Activated CD8-positive, alpha-beta memory T cell treated with anti-CD3 and anti-CD28 coated beads for 24 hours (primary cell): ENCODE results near the gene COQ7.

Source experiments
- DNase-seq: peaks from one replicate; pipeline ENCODE4 v3.0.0-alpha.2; 2020

COQ7 gene

DNA sequence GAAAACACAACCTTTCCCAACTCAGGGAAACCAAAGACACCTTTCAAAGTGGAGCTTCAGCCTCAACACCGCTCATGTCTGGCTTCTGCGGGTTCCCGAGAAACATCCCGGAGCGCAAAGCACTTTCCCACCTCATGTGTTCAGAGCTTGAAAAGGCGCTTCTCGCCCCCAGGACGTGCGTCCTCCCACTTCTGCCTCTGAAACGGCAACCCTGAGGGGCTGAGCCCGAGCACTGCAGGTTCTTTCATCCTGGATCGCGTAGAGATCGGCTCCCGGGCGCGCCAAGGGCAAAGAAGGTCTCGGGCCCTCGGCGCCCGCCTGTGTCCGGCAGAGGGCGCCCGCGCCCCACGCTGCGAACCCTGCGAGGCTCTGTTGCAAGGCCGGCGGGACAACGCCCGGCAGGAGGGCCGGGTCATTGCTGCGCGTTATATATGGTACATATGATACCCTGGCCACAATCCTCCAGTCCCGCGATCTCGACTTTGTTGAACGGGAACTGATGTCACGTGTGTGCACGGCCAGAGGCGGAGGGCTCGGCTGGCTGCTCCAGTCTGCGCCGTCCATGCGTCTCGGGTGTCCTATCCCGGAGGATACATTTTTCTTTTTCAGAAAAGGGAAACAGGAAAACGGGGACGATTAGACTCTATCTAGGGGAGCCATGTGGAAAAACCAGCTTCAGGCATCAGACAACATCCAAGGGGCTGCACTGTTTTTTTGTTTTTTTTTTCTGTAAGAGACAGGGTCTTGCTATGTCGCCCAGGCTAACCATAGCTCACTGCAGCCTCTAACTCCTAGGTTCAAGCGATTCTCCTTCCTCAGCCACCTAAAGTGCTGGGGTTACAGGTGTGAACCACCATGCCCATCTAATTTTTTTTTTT, 19.1 kb downstream of the COQ7 start:
- peak; percentile 95 for DNase-seq

DNA sequence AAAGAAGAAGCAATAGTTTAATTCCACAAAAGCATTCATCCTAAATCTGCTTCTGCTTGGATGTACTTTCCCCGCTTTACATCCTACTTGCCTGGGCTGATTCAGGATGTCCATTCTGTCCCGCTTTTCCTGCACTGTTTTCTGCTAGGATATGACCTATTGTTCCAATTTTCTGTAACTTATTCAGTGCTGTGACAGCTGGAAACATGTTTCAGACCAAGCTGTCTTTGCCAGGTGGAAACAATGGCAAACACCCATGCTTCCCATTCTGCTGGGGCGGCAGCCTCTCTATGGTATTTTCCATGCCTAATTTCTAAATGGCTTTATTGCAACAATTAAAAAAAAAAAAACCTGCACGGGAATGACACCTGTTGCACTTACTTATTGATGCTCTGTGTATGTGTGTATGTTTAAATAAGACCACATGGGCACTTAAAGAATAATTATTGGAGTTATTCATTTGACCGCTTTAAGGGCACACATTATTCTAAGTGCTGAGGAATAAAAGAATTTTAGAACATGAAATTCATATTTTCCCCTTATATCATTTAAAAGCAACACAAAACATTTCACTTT, 21.0 kb downstream of the COQ7 start:
- DNase-seq, result no peak

DNA sequence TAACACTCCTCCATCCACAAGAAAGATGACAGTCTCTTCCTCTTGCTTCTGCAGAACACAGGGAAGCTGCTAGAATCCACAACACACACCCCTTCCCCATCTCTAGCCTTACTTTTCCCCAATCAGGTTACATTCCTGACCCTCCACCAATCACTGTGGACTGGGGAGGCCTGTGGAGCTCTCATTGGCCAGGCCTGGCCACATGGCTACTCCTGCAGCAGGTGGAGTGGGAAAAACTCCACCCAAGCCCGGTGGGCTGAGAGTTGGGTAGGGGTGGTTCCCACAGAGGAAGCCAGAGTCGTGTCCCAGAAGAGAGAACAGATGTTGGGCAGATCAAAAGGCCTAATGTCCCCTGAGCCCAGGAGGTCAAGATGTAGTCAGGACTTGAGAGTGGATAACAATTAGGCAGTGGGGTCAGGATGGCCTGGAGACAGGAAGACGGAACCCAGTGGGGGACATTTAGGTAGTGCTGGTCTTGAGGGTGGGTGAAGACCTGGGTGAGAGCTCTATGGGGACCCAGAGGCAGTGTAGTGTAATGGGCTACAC, 22.1 kb downstream of the COQ7 start:
- no peak for DNase-seq

DNA sequence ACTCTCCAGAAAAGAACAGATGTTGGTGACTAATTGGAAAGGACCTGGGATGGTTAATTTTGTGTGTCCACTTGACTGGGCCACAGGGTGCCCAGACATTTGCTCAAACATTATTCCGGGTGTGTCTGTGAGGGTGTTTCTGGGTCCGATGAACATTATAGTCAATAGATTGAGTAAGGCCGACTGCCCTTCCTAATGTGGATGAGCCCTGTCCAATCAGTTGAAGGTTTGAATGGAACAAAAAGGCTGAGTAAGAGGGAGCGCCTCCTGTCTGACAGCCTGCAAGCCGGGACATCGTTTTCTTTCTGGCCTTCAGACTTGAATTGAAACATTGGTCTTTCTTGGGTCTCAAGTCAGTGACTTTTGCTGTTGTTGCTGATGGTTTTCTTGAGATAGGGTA, 23.5 kb downstream of the COQ7 start:
- DNase-seq, result no peak

DNA sequence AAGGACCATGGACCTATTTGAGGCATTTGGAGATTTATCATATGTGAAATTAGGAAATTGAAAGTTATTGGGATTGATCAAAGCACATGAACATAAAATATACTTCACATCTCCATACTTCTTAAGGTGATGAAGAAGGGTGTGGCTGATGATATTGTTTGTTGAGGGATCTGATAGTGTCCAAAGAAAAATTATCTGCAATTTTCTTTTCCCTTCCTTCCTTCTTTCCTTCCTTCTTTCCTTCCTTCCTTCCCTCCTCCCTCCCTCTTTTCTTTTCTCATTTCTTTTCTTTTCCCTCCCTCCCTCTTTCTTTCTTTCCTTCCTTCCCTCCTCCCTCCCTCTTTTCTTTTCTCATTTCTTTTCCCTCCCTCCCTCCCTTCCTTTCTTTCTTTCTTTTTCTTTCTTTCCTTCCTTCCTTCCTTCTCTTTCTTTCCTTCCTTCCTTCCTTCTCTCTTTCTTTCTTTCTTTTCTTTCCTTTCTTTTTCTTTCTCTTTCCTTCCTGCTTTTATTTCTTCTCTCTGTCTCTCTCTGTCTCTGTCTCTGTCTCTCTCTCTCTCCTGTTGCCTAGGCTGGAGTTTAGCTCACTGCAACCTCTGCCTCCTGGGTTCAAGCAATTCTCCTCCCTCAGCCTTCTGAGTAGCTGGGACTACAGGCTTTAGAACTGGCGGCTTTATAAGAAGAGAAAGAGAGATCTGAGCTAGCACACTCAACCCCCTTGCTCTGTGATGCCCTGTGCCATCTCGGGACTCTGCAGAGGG, 25.4 kb downstream of the COQ7 start:
- no peak for DNase-seq

DNA sequence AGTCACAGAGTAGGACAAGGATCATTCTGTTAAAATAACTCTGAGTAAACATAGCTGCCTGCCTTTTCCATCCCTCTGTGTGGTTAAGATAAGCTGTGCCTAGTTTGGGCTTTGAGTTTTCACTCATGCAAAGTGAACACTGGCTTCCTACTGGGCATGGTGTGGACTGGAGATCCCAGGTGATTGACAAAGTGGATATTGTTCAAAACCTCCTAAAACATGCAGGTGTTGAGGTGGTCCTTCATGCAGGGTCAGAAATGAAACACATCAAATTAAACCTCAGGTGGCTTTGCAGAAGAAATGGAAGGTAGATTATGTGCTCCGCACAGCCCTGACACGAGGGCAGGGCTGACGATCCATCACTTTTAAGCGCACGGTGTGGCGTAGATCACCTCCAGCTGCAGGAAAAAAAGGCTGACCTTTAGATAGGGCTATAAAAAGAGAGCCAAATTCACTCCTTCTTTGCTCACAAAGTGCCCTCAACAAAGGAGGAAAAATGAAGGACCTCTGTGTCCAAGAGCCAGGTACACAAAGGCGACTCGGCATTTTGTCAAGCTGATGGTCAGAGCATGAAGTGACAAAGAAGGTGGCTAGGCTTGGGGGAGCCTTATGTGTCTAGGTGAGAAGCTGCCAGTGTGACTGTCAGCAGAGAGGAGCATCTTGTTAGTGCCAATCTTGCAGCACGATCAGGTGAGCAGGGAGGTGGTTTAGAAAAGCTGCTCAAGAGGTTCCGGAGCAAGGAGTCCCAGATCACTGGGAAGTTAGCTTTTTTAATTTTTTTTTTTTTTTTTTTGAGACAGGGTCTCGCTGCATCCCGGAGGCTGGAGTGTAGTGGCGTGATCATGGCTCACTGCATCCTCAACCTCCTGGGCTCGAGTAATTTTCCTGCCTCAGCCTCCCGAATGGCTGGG, 26.5 kb downstream of the COQ7 start:
- no peak for DNase-seq

DNA sequence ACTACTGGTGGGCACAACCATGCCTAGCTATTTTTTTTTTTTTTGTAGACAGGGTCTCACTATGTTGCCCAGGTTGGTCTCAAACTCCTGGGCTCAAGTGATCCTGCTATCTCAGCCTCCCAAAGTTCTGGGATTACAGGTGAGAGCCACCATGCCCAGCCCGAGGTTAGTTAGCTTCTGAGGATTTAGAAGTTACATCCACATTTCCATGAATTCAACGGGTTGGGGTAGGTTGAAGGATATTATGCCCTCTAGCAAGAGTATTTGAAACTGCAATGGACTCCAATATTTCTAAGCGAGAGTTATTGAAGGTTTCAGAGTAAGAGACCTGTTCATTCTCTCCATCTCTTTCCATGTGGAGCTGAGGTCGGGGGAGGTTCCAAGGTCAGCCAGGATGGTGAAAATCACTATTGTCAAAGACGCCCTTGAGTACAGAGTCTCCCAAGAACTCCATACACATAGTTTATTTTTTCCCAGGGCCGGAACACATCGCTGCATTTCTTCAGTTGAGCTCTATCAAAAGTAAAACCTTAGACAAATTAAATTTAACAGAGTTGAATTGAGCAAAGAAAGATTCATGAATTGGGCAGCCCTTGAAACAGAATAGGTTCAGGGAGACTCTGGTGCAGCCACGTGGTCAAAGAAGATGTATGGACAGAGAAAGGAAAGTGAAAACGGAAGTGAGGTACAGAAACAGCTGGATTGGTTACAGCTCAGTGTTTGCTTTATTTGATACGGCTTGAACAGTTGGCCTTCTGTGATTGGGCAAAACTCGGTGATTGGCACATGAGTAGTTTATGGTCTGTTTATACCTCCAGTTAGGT, 27.3 kb downstream of the COQ7 start:
- DNase-seq, result no peak

DNA sequence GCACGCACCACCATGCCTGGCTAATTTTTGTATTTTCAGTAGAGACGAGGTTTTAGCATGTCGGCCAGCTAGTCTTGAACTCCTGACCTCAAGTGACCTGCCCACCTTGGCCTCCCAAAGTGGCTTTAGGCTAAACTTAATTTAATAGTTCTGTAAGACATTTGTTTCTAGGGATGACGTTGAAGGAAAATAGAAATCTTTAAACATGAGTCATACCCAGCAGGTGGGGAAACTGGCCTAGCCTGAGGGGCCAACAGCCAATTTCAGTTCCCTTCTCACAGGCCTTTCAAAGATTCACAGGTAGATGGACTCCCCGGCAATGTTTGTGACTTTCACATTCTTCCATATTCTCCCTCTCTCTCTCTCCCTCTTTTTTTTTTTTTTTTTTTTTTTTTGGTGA, 28.2 kb downstream of the COQ7 start:
- DNase-seq, result no peak

DNA sequence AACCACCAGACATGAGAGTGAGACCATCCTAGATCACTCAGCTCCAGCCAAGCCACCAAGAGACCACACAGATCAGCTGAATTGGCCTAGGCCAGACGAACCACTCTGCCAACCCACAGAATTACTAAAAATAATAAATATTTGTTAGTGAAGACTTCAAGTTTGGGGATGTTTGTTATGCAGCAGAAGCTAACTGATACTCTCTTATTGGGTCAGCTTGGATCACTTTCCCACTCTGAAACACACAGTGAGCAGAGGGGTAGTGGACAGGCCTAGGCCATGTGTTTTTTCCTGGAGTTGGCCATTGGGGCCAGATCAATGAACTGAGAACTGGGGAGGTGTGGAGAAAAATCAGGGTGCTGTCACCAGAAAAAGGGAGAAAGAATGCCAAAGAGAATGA, 30.8 kb downstream of the COQ7 start:
- DNase-seq, result no peak

DNA sequence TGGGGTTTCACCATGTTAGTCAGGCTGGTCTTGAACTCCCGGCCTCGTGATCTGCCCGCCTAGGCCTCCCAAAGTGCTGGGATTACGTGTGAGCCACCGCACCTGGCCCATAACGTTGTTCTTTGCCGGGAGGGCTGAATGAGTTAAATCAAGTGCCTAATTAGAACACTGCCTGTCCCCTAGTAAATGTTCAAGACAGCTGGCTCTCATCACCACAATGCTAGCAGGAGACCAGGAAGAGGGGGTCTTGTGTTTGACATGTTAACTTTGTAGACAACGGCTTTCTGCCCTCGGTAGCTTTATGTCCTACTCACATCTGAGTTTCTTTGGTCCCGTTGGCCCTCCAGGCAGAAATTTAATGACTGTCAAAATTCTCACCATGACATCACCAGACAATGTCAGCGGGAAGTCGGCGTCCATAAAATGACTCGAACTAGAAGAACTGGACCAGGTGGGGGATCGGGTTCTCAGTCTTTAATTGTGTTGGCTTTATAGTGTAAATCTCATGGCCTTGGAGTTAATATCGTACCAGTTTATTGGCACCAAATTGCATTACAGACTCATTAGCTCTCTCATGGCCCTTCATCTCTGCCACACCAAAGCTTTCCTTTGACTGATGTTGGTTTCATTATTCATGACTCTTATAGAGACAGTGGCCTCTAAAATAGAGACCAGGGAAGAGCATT, 34.9 kb downstream of the COQ7 start:
- DNase-seq, result no peak

DNA sequence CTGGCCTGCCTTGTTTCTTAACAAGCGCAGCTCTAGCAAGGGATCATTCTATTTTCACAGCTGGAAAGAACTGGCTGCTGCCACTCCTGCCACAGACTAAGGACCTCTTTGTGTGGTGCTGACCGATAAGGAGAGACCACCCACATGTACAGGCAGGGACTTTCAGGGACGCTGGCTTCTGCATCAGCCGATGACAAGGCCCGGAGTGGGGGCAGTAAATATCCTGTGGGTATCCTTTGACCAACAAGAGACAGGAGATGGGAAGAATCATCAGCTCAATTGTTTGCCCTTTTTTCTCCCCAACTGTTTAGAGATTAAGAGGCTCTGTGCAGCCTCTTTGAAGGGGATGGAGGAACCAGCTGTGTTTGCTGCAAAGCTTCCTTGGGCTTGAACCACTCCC, 37.2 kb downstream of the COQ7 start:
- no peak for DNase-seq

DNA sequence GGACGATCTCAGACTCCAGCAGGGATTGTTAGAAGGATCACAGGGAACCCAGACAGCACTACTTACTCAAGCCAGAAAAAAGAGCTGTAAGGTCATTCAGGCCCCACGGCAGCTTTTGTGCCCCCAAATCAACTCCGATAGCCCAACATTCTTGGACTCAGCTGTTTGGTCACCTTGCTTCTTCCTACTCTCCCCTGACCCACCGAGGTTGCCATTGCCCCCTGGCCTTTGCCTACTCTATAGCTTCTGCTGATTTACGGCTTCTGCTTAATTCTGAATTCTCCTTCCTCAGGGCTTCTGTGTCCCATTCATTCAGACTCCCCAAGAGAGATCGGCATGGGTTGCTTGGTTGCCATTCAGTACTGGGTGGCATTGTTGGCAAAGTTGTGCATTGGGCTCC, 37.7 kb downstream of the COQ7 start:
- no peak for DNase-seq

DNA sequence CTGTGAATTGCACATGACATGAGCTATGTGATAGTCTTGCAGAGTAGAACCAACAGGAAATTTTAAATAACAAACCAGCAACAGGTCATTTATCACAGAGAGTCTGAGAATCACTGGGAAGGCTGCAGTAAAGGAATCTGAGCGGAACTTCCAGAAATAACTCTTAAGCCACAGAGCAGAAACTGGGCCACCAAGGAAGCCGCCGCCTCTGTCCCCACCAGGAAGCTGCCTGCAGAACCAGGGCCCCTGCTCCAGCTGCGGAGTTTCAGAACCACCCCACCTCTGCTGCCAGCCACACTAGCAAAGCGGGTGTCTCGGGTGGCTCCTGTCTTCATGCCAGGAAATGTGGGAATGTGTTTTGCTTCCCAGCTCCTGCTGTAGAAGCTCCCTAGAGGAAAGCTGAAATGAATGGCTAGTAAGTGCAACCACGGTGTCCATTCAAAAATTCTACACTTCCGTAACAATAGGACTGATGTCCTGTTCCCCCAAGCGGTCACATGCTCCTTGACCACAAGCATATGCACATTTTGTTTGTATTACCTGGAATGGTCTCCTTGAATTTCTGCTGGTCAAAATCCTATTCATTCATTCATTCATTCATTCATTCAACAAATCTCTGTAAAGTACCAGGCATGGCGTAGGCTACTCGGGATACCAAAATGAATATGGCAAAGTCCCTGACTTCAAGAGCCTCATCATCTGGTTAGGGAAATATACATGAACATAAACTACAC, 38.6 kb downstream of the COQ7 start:
- DNase-seq, result no peak

DNA sequence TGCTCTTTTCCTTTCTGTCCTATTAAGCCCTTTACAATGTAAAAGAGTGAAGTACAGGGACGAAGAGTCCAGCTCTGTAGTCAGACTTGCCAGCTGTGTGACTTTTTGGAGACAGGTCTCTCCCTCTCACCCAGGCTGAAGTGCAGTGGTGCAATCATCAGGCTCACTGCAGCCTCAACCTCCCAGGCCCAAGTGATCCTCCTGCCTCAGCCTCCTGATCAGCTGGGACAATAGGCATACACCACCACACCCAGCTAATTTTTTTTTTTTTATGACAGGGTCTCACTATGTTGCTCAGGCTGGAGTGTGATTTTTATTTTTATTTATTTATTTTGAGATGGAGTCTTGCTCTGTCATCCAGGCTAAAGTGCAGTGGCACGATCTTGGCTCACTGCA, 39.2 kb downstream of the COQ7 start:
- DNase-seq, result no peak

DNA sequence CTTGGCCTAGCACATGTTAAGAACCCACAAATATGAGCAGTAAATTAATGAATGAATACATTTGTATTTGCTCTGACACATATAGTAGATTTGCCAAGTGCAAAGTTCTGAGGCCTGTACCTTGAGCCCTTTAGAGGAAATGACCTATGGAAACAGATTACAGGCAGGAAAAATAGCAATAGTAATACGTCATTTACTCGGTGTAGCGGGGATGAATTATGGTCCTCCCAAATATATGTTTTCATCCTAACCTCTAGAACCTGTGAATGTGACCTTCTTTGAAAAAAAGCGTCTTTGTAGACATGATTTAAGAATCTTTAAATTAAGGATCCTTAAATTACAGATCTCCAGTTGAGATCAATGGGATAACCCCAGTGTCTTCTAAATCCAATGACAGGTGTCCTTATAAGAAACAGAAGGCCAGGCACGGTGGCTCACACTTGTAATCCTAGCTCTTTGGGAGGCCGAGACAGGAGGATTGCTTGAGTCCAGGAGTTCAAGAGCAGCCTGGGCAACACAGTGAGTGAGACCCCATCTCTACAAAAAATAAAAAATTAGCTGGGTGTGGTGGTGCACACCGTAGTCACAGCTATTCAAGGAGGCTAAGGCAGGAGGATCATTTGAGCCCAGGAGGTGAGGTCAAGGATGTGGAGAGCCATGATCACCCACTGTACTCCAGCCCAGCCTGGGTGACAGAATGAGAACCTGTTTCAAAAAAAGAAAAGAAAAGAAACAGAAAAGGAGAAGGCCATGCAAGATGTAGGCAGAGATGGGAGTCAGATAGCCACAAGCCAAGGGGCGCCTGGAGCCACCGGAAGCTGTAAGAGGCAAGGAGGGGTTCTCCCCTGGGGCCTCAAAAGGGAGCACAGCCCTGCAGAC, 41.2 kb downstream of the COQ7 start:
- DNase-seq, result no peak

DNA sequence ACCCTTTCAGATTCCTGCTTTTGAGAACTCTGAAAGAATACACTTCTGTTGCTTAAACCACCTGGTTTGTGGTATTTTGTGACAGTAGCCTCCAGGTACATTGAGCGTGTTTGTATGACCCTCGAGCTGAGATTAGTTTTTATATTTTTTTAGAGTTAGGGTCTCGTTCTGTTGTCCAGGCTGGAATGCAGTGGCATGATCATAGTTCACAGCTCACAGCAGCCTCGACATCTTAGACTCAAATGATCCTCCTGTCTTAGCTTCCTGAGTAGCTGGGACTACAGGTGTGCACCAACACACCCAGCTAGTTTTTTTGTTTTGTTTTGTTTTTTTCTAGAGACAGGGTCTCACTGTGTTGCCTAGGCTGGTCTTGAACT, 41.9 kb downstream of the COQ7 start:
- no peak for DNase-seq

DNA sequence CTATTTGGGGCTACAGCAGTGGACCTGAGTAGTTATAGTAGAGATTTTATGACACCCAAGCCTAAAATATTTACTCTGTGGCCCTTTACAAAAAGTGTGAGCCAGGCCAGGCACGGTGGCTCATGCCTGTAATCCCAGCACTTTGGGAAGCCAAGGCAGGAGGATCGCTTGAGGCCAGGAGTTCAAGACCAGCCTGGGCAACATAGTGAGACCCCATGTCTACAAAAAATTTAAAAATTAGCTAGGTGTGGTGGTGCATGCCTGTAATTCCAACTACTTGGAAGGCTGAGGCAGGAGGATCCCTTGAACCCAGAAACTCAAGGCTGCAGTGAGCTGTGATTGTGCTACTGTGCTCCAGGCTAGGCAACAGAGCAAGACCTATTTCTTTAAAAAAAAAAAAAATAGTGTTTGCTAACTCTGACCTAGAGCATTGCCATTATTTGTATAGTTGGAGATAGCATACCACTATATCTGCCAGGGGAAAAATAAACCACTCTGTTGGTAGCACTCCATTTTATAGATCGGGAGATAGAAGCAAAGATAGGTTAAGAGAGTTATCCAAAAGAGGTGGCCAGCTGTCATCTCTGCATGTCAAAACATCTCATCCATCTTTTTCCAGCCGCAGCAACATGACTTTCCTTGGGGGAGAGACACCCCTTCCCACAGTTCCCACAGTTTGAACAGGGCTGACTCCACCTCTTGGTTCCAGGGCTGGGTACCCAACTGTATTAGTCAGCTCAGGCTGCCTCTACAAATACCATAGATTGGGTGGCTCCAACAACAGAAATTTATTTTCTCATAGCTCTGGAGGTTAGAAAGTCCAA, 43.3 kb downstream of the COQ7 start:
- DNase-seq, result no peak

DNA sequence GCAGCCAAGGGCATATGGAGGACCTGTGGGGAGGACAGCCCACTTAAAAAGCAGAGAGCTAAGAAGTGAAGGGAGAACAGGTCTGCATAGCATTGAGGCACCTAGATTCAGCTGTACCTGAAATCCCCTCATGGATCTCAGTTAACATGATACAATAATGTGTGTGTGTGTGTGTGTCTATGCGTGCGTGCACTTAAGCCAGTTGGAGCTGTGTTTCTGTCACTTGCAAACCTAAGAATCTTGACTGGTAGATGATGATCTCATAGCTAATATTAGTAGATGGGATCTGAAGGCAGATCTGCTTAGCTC, 44.6 kb downstream of the COQ7 start:
- no peak for DNase-seq
